HG02763 (cell line): ENCODE data around the gene SPRR4.

Experiments
- ATAC-seq: cut with Tn5 transposase; IDR thresholded peaks from one replicate; pipeline ENCODE4 v1.9.1; 2021; ENCODE audit warnings: mild to moderate bottlenecking, moderate library complexity; ENCODE audit not compliant: unreplicated experiment

Gene SPRR4

GRCh38 chr1:152964536-152964935 is 5.9 kb upstream of the SPRR4 start:
- no peak for ATAC-seq

- no peak for ATAC-seq
Measured at GRCh38 chr1:152965853-152966252, 4.6 kb upstream of the SPRR4 start.

GRCh38 chr1:152967201-152967600 is 3.2 kb upstream of the SPRR4 start:
- no peak for ATAC-seq

DNA sequence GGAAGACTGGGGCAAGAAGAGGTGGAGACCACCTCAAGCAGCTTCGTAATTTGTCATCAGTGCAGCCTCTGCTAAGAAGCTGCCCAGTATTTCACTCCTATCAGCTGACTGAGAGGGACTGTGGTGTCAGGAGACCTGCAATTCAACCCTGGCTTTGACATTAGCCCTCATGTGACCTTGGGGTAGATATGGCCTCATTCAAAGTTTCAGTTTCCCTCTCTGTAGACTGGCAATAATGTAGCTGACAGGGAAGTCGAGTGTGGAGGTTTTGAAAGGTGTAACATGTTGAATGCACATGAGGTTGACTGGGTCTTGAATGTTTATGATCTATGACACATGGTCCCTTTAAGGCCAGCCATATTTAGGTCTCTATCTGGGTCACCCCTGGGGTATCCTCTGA is 2.2 kb upstream of the SPRR4 start:
- ATAC-seq = peak; percentile 90

GRCh38 chr1:152969036-152969435 is 1.4 kb upstream of the SPRR4 start:
- no peak for ATAC-seq

DNA sequence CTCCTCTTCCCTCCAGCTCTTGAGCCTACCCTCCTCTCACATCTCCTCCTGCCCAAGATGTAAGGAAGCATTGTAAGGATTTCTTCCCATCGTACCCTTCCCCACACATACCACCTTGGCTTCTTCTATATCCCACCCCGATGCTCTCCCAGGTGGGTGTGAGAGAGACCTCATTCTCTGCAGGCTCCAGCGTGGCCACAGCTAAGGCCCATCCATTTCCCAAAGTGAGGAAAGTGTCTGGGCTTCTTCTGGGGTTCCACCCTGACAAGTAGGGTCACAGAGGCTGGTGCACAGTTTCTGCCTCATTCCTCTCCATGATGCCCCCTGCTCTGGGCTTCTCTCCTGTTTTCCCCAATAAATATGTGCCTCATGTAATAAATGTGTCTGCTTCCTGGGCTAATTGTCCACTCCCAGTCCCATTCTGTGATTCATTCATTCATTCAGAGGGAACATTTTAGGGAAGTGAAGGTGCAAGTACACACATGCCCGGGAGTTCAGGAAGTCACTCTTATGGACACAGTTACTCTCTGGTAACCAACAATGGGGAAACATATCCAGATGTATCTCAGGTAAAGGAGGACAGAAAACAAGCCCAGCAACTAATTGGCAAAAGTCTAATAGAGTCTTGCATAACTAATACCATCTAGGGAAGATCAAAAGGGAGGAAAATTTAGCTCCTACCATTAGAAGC is 1.9 kb downstream of the SPRR4 start:
- no peak for ATAC-seq

DNA sequence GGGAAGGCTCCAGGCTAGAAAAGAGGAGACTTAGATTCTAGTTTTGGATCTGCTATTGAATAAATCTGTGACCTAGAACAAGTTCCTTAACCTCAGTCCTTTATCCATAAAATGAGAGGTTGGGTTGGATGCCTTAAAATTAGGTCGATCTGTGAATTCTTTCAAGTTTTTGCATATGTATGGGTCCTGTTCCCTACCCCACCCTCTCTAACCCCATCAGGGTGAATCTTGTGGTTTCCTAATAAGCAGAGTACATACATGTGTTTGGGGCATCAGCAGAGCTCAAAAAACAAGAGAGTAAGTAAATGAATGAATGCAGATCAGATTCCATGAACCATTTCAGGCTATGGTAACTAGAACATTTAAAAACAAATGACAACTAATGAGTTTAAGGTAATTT is 6.2 kb downstream of the SPRR4 start:
- ATAC-seq = no peak

DNA sequence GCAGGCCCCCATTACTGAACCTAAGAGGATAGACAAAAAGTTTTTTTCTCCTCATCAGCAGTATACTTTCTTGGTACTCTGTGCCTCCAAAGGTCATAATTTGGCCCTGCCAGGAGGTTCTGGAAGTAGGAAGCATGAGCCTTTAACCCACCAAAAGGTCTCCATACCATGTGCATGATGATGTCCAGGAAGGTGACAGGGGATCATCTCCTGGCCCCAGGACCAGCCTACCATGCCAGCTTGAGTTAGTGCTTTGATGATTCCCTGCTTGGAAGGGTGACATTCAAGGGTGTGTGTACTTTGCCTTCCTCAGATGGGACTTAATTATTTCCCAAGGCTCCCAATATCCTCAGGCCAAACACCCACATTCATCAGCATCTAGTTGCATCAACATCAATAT is 7.2 kb downstream of the SPRR4 start:
- no peak for ATAC-seq

DNA sequence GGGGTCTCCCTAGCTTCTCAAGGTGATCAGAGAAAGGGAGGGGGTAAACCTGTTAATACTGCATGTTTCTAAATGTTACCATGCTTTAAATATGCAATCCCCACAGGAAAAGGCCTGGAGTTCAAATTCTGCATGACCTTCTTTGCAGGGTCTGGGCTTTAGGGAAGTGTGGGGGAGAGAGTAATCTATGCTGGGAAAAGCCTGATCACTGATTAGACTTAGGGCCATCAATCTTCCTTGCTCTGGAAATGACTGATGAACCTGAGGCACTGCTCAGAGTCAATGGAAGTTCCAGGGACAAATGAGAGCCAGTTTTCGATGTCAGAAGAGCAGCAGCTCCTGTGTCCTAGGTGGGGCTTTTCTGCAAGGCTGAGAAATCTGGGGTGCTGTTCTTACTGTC is 10.2 kb downstream of the SPRR4 start:
- ATAC-seq = no peak

- ATAC-seq = no peak
Measured at GRCh38 chr1:152981146-152981871, 10.9 kb downstream of the SPRR4 start.

GRCh38 chr1:152982076-152982475 is 11.6 kb downstream of the SPRR4 start:
- no peak for ATAC-seq

- no peak for ATAC-seq
Measured at GRCh38 chr1:152983234-152983633, 12.8 kb downstream of the SPRR4 start.

DNA sequence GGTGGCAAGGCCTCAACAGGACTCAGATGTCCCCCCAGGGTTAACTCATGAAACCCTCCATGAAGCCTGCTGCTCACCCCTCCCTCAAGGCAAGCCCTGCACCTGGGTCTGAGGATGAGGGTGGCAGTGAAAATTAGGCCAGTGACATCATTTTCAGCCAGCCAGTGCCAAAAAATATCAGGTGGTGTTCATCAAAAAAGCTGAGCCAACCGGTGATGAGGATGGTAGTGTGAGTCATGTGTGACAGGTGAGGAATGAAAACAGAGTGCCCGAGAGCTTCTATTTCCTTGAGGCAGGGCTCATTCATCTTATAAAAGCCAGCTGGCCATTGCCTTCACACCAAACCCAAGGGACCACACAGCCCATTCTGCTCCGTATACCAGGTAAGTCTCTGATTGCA is 13.3 kb downstream of the SPRR4 start, which contains the start of gene SPRR1A:
SPRR1A (plus strand) TSS at position 339 of the 400 bp plus-strand sequence. CDS start 1,150 bp downstream, outside the sequence.
- no peak for ATAC-seq

DNA sequence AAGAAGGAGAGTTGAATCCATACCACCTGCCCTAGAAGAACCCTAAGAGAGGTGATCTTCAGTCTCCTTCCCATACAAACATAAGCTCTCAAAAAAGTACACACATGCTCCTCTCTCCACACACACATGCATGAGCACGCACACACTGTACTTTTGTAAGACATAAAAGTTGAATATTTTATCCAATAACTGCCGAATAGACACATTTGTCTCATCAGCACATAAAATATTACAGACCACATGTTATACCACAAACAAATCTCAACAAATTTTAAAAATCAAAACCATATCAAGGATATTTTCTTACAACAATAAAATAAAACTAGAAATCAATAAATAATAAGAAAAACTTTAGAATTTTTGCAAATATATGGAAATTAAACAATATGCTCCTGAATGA is 16.1 kb downstream of the SPRR4 start:
- ATAC-seq = no peak

- ATAC-seq = no peak
Measured at GRCh38 chr1:152993186-152993585, 22.7 kb downstream of the SPRR4 start.

DNA sequence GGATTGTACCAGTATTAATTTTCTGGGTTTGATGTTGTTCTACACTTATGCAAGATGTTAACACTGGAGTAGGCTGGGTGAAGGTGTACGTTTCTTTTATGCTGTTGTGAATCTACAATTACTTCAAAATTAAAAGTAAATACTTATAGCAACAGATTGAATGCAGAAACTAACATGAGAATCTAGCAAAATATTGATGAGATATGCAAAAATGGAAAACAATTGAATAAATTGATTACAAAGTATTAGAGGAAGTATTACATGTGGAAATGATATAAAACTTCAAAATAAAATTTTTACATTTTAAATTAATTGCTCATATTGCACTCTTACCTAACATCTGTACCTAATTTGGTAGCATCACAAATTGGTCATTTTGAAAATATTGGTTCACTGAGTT is 25.4 kb downstream of the SPRR4 start:
- ATAC-seq = no peak

DNA sequence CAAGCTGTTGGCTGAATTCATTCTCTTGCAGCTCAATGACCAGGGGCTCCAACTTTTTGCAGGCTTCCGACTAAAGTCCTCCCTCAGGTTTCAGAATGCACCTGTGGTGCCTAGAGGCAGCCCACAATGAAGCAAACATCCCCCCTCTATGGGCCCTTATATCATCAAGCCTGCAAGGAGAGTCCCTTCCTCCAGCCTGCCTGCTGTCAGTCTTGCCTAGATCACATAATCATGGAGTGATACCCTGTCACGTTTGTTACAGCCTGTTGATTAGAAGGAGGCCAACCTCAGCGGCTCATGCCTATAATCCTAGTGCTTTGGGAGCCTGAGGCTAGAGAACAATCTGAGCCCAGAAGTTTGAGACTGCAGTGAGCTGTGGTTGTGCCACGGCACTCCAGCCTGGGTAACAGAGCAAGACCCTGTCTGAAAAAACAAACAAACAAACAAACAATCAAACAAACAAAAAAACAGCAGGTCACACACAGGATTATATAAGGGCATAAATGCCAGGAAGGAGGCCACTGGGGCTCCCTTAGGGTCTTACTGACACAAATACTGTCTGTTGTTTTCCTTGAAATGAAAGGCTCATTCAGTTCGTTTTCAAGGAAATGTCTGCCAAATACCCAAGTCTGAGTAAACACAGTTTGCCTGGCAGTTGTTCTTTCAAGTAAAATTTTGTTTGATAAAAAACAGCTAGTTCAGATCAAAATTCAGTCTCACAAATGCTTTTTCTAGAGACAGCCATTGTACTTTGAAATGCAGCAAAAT is 26.4 kb downstream of the SPRR4 start:
- ATAC-seq = no peak

DNA sequence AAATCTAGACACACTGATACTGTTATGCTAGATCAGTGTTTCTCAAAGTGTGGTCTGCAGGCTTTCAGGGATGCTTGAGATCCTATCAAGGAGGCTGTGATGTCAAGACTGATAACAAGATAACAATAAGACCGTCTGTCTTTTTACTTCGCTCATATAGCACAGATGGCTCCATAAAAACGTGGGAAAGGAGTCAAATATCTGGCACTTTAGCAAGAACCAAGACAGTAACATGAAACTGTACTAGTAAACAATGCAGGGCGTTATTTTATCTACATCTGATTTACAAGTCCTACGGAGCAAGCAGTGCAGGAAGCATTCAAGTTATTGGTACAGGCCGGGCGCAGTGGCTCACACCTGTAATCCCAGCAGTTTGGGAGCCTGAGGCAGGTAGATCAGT is 27.5 kb downstream of the SPRR4 start:
- no peak for ATAC-seq

- ATAC-seq = no peak
Measured at GRCh38 chr1:152998476-152998875, 28.0 kb downstream of the SPRR4 start.

DNA sequence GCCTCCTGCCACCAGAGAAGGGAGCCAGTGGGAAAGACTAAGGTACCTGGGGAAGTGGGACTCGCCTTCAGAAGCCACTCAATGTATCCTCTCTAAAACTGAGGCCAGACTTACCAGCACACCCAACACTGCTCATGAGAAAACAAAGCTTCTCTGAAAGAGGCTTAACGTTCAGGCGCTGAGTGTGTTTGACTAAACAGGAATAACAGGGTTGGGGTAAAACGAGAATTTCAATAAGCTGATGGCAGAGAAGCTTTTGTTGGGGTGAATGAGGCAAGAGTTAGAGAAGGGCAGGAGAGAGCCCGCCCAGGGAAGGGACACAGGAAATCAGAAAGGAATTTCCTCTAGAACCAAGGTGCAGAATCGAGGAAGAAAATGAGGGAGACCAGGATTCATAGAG is 29.4 kb downstream of the SPRR4 start:
- no peak for ATAC-seq

DNA sequence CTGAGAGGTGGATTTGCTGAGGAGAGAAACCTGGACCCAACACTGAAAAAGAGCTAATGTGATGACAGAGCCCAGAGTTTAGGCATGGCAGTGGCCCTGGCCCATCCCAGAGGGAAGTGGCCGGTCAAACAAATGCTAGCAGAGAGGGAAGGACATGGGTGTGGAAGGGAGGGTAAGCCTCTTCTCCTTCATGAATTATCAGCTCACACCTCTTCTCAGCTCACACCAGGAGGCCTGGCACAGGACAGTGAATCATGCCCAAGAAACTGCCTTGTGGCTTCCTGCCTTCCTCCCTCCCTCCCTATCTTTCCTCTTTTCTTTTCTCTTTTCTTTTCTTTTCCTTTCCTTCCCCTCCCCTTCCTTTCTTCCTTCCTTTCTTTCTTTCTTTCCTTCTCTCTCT is 29.8 kb downstream of the SPRR4 start:
- no peak for ATAC-seq

- ATAC-seq = no peak
Measured at GRCh38 chr1:153001382-153001781, 30.9 kb downstream of the SPRR4 start, which contains the start of gene SPRR3. Gene SPRR3, plus strand, starts transcription at chr1:153001749. Its CDS starts 1,272 bp downstream, at chr1:153003021.
